Measurements from ENCODE around the gene PRKCZ. TPM values are rescaled to one million over a fixed set of nuclear protein-coding genes. Genes with fewer than 3 reads are reported as not detected.

The PRKCZ gene
- total RNA-seq, 1 donor from 2014 or later: 28.1 TPM

DNA sequence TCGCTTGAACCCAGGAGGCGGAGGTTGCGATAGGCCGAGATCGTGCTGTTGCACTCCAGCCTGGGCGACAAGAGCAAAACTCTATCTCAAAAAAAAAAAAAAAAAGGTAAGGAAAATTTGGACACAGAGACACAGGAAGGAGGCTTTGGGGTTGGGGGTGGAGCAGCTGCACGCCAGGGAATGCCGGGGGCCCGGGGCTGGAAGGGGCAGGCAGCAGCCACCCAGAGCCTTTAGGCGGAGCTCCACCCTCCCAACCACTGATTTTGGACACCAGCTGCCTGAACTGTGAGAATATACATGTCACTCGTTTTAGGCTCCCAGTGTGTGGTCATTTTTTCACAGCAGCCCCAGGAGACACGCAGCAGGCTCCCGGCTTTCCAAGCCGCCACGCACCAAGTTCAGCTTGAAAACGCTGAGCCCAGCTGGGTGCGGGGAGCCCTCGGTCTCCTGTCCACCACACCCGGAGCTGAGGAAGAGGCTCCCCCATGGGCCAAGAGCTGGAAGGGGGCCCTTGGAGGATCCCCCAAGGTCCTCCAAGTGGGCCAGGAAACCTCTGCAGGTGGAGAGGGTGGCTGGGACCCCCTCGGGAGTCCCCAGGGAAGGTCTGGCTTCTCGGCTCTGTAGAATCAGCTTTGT lies 150.2 kb downstream of the PRKCZ start:
- no peak overlapping the region for H3K4me3 ChIP-seq (ENCODE audit: low read depth, low read length)
- no peak for DNase-seq (ENCODE audit: low read depth)
- TF ChIP-seq, protein P1, sequence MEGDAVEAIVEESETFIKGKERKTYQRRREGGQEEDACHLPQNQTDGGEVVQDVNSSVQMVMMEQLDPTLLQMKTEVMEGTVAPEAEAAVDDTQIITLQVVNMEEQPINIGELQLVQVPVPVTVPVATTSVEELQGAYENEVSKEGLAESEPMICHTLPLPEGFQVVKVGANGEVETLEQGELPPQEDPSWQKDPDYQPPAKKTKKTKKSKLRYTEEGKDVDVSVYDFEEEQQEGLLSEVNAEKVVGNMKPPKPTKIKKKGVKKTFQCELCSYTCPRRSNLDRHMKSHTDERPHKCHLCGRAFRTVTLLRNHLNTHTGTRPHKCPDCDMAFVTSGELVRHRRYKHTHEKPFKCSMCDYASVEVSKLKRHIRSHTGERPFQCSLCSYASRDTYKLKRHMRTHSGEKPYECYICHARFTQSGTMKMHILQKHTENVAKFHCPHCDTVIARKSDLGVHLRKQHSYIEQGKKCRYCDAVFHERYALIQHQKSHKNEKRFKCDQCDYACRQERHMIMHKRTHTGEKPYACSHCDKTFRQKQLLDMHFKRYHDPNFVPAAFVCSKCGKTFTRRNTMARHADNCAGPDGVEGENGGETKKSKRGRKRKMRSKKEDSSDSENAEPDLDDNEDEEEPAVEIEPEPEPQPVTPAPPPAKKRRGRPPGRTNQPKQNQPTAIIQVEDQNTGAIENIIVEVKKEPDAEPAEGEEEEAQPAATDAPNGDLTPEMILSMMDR (conservative IDR thresholded peaks at IDR 0.05; ENCODE audit: low read depth, low read length): no peak

DNA sequence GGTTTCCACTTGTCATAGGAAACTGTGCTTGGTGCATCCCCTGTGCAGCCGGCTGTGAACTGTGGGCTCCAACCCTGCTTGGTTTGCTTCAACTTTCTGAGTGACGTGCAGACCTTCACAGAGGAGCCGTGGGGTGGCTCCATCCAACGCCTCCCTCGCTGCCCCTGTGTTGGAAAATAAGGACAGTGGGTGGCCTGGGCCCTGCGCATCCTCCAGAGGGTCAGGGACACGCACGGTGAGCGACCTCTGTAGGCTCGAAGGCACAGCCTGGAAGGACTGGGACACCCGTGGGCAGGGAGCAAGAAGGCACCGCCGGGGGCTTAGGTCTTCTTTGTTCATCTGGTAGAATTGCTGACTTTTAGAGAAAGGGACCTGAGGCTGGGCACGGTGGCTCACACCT lies 150.9 kb downstream of the PRKCZ start:
- TF ChIP-seq, protein P1 (conservative IDR thresholded peaks at IDR 0.05; ENCODE audit: low read depth, low read length): no peak
- H3K4me3 ChIP-seq (ENCODE audit: low read depth, low read length): no peak overlapping the region
- no peak for DNase-seq (ENCODE audit: low read depth)

DNA sequence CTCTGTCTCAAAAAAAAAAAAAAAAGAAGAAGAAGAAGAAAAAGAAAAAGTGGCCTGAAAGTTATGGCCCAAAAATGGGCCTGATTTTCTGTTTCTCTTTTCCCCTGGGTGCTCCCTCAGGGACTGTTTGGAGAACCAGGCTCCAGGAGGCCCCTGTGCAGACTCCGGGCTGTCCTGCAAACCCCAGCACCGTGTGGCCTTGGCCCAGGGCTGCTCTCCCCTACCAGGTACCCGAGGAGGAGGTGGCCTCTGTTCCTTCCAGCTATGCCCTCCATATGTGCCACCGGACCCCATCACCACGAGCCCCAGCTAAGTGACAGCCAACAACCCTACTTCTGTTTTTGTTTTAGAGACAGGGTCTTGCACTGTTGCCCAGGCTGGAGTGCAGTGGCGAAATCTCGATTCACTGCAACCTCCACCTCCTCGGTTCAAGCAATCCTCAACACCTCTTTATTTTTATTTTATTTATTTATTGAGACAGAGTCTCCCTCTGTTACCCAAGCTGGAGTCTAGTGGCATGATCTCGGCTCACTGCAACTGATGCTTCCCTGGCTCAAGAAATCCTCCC lies 151.9 kb downstream of the PRKCZ start:
- no peak for DNase-seq (ENCODE audit: low read depth)
- no peak overlapping the region for H3K4me3 ChIP-seq (ENCODE audit: low read depth, low read length)
- TF ChIP-seq, protein P1 (conservative IDR thresholded peaks at IDR 0.05; ENCODE audit: low read depth, low read length): no peak

DNA sequence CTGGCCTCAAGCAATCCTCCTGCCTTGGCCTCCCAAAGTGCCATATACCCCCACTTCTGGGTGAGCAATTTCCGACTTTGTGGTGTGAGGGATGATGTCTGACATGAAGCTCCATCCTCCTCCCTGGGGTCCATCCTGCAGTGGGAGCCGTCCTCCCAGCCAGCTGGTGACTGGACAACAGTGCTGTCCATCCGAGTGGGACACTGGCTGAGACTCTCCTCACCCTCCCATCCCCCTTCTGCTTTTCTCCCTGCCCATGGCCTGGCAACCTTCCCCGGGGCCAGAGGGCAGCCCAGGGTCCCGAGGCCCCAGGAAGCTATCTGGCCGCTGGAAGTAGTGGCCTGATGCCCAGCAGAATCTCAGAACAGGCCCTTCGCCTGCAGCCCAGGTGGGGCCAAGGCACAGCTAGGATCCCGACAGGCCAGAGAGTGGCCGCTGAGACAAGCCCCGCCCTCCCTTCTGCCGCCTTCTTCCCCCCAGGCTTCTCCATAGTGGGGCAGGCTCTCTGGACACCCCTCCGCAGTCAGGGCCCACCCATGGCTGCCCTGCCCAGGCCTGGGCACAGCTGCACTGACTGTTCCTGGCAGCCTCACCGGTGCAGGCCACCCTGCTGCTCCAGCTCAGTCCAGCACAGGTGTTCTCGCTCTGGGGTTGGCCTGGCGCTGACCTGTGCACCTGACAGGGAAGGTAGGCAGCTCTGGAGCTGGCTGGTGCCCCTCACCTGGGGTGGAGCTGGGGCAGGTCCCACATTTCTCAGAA lies 152.8 kb downstream of the PRKCZ start:
- H3K4me3 ChIP-seq (ENCODE audit: low read depth, low read length): no peak overlapping the region
- TF ChIP-seq, protein P1 (conservative IDR thresholded peaks at IDR 0.05; ENCODE audit: low read depth, low read length): no peak
- no peak for DNase-seq (ENCODE audit: low read depth)

DNA sequence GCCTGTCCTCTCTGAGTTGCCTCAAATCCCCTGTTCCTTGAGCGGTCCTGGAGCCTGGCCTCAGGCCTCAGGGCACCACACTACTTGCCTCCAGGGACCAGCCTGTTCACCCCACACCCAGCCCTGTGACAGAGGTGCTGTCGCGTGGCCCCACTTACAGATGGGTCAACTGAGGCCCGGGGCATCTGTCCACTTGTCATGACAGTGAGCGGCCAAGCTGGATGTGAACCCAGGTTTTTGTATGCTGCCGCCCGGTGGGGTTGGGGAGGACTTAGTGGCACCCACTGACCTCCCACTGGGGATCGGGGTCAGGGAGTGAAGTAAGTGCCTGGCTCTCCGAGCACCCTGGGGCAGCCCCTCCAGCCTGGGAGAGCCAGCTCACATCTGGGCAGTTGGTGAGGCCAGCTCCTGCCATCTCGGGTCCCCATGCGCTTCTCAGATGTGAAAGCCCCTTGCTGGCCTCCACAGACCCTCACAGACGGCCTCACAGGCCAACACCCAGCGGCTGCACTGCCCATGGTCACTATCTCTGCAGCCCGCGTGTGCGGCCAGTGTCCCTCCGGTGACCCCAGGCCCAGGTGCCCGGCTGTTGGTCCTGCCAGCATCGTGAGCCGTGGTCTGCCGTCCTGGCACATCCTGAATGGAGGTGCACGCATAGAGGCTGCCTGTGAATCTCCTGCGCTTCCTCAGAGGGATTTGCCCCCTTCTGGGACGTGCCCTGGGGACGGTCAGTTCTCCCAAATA lies 153.6 kb downstream of the PRKCZ start:
- TF ChIP-seq, protein P1 (conservative IDR thresholded peaks at IDR 0.05; ENCODE audit: low read depth, low read length): no peak
- peak overlapping the region; percentile 61 for H3K4me3 ChIP-seq (ENCODE audit: low read depth, low read length)
- no peak for DNase-seq (ENCODE audit: low read depth)

DNA sequence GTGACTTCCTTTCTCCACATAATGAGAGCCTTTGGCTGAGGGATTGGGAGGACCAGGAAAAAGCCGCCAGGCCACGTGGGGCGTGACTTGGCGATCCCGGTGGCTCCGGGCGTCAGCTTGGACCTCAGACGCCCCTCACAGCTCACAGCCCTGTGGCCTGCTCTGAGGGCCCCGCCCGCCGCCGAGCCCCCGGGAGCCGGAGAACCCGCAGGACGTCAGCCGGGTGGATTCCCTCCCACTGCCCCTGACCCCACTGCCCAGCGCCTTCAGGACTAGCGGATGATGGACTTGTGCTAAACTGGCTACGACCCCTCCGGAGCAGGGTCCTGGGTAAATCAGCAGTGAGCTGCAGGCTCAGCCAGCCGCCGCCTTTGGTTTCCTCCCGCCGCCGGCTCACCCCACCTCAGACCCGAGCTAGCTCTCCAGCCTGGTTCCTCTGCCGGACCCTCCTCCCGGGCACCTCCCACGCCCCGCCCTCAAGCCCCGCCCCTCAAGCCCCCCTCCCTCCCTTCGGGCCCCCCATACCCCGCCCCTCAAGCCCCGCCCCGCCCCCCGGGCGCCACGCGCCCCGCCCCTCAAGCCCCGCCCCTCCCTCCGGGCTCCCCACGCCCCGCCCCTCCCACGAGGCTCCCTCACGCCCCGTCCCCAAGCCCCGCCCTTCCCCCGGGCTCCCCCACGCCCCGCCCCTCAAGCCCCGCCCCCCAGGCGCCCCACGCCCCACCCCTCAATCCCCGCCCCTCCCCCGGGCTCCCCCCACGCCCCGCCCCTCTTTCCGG lies 154.4 kb downstream of the PRKCZ start:
- no peak for DNase-seq (ENCODE audit: low read depth)
- peak overlapping the region; percentile 61 for H3K4me3 ChIP-seq (ENCODE audit: low read depth, low read length)
- TF ChIP-seq, protein P1 (conservative IDR thresholded peaks at IDR 0.05; ENCODE audit: low read depth, low read length): no peak

Data from epithelial cell of proximal tubule (primary cell).